Medulla oblongata (tissue), 1 donor: ENCODE measurements around the gene PLCXD1.
"Not testable (repeated sequence)": the region's sequence is repeated elsewhere in the genome, so short reads cannot be mapped to it uniquely, and the experiment has no call there.

Source experiments
- DNase-seq: peaks from one replicate; pipeline ENCODE4 v3.0.0-alpha.2; 2015; ENCODE audit errors: extremely low spot score

The PLCXD1 gene

GRCh38 chrX:317424-318067, 36.4 kb downstream of the PLCXD1 start:
- no peak for DNase-seq

DNA sequence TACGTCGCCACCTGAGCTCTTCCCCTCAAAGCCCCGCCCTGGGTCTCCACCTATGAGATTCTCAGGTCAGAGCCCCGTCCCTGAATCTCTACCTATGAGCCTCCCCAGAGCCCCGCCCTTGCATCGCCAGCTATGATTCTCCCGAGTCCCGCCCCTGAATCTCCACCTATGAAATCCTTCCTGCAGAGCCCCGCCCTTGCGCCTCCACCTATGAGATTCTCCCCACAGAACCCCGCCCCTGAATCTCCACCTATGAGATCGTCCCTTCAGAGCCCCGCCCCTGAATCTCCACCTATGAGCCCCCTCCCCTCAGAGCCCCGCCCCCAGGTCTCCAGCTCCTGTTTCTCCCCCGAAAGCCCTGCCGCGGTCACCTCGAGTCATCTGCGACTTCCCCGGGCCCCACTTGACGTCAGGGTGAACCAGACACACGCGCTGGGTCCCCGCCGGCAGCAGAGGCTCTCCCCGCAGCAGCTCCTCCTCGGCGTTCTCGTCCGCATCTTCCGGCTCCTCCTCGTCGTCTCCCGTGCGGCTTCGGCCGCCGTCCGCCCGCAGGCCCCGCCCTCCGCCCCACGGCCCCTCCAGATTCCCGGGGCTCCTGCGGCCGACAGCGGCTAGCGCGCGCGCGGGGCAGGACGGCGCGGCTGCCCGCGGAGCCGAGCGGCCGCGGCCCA, 37.0 kb downstream of the PLCXD1 start:
- DNase-seq: peak; percentile 97

GRCh38 chrX:318739-319578, 37.8 kb downstream of the PLCXD1 start, which contains the start of gene GTPBP6:
TSS of gene GTPBP6 (minus strand) at chrX:318796. CDS start at chrX:318787, 9 bp downstream.
- DNase-seq: peak; percentile 100

GRCh38 chrX:319579-320125, 38.5 kb downstream of the PLCXD1 start:
- no peak for DNase-seq

GRCh38 chrX:320126-320783, 39.1 kb downstream of the PLCXD1 start:
- peak; percentile 9 for DNase-seq

DNA sequence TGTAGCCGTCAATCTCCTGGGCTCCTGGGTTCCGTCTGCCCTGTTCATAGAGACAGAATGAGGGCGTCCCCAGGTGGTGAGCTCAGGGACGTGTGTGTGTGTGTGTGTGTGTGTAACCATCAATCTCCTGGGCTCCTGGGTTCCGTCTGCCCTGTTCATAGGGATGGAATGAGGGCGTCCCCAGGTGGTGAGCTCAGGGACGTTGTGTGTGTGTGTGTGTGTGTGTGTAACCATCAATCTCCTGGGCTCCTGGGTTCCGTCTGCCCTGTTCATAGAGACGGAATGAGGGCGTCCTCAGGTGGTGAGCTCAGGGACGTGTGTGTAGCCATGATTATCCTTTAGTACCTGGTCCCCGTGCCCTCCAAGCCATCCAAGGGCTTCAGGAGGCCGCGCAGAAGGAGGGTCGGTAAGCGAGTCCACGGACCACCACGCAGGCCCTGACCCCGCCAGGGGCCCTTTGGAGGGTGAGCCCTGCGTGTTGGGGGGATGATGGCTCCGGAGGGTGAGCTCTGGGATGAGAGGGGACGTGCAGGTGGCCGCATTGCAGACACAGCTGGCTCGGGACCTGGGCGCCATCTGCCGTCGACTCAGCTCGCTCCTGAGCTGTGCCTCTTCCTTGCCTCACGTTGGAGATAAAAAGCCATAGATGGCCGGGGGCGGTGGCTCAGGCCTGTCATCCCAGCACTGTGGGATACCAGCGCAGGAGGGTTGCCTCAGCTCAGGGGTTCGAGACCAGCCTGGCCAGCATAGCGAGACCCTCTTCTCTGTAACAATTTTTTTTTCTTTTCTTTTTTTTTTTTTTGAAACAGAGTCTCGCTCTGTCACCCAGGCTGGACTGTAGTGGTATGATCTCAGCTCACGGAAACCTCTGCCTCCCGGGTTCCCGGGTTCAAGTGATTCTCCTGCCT, 42.8 kb downstream of the PLCXD1 start:
- peak; percentile 24 for DNase-seq

DNA sequence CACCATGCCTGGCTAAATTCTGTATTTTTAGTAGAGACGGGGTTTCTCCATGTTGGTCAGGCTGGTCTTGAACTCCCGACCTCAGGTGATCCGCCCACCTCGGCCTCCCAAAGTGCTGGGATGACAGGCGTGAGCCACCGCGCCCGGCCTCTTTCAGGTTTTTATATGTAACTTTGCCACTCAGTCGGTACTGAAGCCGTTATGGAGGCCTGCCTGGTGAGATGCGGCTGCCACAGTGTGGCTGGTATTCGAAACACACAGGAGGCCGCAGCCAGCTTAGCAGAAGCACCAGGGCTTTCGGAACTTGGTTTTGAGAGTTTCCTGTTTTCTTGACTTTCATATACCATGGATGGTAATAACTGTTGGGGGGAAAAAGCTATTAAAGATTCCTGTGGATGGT, 43.5 kb downstream of the PLCXD1 start:
- not testable (repeated sequence) for DNase-seq

DNA sequence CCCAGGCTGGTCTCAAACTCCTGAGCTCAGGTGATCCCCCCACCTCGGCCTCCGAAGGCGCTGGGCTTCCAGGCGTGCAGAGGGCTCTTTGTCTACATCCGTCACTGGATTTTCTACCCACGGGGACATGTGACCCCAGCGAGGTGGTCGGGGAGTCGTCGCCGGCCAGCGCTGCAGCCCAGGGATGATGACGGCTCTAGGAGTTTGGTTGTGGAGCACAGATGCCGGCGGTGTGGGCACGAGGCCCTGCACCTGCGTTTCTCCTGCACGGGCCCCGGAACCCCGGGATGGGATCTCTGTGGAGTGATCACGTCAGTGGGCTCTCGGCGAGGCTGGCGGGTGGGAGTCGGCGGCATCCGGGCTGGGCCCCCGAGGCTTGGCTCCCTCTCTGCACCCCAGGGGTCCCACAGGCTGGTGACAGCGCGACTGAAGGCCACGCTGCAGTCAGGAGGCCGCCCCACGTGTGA, 46.5 kb downstream of the PLCXD1 start:
- no peak for DNase-seq

DNA sequence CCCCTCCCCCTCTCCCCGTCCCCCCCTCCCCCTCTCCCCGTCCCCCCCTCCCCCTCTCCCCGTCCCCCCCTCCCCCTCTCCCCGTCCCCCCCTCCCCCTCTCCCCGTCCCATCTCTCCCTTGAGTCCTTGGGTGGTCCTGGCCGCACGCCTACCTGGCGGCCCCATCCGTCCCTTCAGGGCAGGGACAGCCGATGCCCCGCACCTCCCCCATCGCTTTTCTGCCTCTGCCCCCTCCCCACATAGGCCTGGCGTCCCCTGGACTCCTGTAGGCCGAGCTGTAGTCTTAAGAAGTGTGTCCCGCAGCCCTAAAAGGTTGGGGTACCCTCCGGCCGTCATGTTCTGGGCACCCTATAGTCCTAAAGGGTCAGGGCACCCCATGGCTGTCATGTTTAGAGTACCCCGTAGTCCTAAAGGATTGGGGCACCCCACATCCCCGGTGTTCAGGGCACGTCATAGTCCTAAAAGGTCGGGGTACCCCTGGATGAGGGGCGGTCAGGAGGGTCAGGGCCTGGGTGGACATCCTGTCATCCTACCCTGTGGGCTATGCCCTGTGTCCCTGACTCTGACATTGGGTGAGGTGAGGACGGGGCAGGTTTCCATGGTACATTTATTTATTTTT, 48.2 kb downstream of the PLCXD1 start:
- no peak for DNase-seq

DNA sequence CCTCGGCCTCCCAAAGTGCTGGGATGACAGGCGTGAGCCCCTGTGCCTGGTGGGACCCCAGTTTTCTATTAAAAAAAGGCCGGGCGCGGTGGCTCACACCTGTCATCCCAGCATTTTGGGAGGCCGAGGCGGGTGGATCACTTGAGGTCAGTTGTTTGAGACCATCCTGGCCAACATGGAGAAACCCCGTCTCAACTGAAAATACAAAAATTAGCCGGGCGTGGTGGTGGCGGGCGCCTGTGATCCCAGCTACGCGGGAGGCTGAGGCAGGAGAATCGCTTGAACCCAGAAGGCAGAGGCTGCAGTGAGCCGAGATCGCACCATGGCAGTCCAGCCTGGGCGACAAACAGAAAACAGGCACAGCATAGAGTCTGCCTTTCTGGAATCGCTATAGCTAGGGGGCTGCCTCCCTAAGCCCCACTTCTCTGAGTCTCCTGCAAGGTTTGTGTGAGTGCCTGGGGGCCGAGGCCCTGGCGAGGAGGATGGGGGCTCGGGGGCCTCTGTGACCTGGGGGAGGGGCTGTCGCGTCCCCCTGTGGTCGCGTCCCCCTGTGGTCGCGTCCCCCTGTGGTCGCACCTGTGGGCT, 49.1 kb downstream of the PLCXD1 start:
- DNase-seq: not testable (repeated sequence)

DNA sequence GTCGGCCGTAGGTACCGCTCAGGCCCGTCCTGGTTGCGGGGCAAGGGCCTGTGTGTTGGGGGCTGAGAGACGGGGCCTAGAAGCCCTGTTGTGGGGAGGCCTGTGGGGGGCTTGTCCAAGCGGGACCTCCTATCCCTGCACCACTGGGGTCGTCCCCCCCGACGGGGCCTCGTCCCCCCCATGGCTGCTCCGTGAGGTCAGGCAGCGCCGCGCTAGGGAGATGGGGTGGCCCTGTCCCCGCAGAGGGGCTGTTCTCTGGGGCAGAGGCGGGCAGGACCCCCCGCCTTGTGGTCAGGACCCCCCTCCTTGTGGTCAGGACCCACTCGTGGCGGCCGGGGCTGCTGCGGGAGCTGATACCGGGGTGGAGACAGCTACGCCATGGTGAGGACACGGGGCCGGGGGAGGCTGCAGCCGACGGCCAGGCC, 49.6 kb downstream of the PLCXD1 start:
- no peak for DNase-seq

DNA sequence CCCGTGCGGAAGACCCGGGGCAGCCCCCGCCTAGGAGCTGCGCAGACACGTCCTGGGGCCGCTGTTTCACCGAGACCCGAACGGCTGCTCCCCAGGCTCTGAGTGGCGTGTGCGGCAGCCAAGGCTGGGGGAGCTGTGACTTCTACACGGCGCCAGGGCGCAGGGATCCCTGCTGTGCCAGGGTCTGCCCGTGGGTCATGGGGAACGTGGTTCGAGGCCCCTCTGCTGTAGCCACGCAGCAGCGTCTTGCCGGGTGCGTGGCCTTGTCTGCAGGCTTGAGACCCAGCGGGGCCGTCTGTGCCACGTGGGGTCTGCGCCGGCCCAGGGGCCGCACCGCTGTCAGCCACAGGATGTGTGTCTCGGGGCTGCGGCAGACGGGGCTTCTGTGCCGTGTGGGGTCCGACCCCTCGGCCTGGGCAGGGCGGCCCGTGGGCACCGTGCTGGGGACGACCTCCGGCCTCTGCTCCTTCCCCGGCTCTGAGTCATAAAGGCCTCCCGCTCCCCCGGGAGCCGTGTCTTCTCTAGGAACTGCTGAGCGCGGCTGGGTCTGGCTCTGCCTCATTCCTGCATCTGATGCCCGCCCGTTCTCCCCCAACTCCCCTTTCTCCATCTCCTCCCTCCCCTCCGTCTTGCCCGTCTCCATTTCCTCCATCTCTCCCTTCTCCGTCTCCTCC, 50.1 kb downstream of the PLCXD1 start:
- DNase-seq: no peak

DNA sequence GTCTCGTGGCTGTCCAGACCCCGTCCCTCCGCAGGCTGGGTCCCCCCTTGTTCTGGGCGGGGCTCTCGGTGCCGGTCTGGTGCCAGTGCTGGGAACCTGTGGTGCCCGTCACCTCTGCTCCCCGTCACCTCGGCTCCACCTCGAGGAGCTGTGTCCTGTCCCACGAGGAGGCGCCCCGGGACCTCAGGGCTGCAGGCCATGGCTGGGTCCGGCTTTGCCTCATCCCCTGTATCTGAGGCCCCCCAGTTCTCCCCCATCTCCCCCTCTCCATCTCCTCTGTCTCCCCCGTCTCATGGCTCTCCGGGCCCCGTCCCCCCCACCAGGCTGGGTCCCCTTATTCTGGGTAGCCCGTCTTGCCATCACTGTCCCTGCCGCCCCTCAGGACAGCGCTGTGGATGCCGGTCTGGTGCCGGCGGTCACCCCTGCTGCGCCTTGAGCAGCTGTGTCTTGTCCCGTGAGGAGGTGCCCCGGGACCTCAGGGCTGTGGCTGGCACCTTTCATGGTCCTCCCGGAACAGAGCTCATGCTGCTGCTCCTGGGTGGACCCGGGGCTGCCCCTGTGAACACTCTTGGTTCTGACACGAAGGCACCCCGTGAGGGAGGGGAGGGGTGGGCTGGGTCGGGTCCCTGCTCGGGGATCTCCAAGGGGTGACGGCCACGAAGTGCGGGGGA, 50.8 kb downstream of the PLCXD1 start:
- no peak for DNase-seq

GRCh38 chrX:332496-332860, 51.3 kb downstream of the PLCXD1 start:
- no peak for DNase-seq

DNA sequence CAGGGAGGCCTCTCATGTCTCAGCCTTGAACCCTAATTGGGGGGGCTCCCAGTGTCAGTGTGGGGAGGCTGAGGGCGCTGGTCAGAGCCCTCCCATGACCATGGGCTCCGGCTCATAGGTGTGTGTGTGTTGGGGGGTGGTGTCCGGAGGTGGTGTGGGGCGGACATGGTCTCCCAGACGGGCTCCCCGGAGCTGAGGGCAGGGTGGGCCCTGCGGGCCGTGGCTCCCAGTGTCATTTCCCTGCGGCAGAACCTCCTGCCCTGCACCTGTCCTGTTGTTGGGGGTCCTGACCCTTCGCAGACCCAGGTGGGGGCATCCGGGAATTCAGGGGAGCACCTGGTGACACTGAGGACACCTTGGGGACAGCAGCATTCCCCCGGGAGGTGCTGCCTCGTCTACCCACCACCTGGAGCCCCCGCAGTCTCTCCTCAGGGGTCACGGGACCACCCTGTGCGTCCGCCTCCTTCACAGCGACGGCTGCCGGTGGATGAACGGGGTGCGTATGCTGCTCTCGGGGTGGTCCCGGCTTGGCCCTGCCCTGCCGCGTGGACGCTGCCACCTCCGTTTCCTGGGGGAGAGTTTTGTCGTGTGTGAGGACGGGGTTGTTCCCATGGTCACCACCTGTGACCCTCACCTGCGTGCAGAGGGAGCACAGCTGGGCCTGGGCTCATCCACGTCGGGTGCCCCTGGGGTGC, 51.9 kb downstream of the PLCXD1 start:
- no peak for DNase-seq

DNA sequence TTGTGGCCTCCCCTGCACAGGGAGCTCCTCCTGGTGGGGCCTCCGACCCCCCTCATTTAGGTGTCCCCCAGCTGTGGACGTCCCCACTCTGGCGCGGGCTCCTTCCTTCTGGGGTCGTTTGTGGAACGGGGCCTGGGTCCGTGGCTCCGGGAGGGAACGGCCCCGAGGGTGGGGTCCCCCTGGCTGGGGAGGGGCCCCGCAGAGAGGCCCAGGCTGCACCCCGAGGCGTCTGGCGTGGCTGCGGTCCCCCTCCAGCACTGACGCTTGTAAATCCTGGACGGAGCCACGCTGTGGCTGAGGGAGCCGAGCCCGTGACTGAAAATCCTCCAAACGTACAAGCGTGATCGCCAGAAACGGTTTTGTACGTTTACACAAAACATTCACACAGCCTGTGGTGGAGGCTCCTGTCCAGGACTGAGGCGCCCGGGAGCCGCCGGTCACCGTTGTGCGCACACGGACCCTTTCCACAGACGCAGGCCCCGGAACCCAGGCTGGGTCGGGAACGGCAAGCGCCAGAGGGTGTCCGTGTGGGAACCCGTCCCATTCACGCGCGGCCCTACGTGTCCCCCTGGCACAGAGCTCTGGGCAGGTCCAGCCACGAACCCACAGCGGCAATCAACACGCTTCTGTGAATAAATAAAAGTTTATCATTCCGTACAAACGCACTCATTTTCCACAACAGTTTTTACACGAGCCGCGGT, 52.6 kb downstream of the PLCXD1 start:
- no peak for DNase-seq

DNA sequence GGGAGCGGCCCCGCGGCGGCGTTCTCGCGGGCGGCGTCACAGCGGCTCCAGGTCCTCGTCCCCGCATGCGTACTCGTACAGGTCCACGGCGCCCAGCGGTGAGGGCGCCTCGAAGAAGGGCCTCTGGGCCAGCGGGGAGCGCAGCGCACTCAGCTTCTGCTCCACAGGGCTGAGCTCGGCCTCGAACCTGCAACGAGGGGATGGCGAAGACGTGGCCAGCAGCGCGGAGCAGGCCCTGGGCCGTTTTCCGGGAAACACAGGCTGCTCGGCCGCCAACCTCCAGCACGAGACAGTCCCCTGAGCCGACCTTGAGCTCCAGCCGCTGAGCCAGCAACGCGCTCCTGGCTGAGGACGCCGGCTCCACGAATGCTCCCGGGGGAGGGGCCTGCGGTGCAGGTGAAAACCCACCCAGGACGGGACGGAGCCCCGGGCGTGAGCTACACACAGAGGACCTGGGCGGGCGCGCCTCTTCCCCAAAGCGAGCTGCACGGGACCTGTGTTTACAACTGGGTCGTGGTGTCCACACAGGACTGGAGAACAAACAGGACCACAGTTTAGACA, 53.2 kb downstream of the PLCXD1 start:
- DNase-seq: no peak
